Measurements from ENCODE around the gene SYNM.

The SYNM gene

GRCh38 chr15:99157456-99157855 is 52.6 kb downstream of the SYNM start:
- H3K36me3 ChIP-seq (ENCODE audit: control insufficient read depth, low read length) = no peaks in the 10 kb centered on the region
- H3F3A ChIP-seq (ENCODE audit: control insufficient read depth, insufficient read depth) = no peaks in the 10 kb centered on the region
- TF ChIP-seq, protein P1, sequence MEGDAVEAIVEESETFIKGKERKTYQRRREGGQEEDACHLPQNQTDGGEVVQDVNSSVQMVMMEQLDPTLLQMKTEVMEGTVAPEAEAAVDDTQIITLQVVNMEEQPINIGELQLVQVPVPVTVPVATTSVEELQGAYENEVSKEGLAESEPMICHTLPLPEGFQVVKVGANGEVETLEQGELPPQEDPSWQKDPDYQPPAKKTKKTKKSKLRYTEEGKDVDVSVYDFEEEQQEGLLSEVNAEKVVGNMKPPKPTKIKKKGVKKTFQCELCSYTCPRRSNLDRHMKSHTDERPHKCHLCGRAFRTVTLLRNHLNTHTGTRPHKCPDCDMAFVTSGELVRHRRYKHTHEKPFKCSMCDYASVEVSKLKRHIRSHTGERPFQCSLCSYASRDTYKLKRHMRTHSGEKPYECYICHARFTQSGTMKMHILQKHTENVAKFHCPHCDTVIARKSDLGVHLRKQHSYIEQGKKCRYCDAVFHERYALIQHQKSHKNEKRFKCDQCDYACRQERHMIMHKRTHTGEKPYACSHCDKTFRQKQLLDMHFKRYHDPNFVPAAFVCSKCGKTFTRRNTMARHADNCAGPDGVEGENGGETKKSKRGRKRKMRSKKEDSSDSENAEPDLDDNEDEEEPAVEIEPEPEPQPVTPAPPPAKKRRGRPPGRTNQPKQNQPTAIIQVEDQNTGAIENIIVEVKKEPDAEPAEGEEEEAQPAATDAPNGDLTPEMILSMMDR (IDR thresholded peaks at IDR 0.05; ENCODE audit: low read depth, low read length, poor library complexity, severe bottlenecking) = no peak
- H3K79me2 ChIP-seq (ENCODE audit: control insufficient read depth, low read length) = no peaks in the 10 kb centered on the region
- H4K20me1 ChIP-seq (ENCODE audit: control insufficient read depth, insufficient read depth, low read depth, low read length) = no peaks in the 10 kb centered on the region
- H3K27me3 ChIP-seq (ENCODE audit: control insufficient read depth, low read length) = no peaks in the 10 kb centered on the region
- H3K4me3 ChIP-seq (ENCODE audit: low read length) = no peak overlapping the region
- H3K27ac ChIP-seq (ENCODE audit: low read depth, low read length) = no peak overlapping the region
- H3K4me2 ChIP-seq (ENCODE audit: low read length) = no peak overlapping the region
- no peaks in the 10 kb centered on the region for H3K4me1 ChIP-seq (ENCODE audit: control insufficient read depth, low read length)
- H3K9me3 ChIP-seq (ENCODE audit: control insufficient read depth, insufficient read depth, low read length) = no peaks in the 10 kb centered on the region
- H3K9me2 ChIP-seq (replicated peaks; ENCODE audit: control insufficient read depth, low read length) = no peaks in the 10 kb centered on the region

GRCh38 chr15:99158626-99159412 is 53.9 kb downstream of the SYNM start:
- no peak overlapping the region for H3K4me2 ChIP-seq (ENCODE audit: low read length)
- H3K27me3 ChIP-seq (ENCODE audit: control insufficient read depth, low read length) = no peaks in the 10 kb centered on the region
- no peaks in the 10 kb centered on the region for H4K20me1 ChIP-seq (ENCODE audit: control insufficient read depth, insufficient read depth, low read depth, low read length)
- H3K79me2 ChIP-seq (ENCODE audit: control insufficient read depth, low read length) = no peaks in the 10 kb centered on the region
- no peak overlapping the region for H3K27ac ChIP-seq (ENCODE audit: low read depth, low read length)
- H3K9me2 ChIP-seq (replicated peaks; ENCODE audit: control insufficient read depth, low read length) = no peaks in the 10 kb centered on the region
- TF ChIP-seq, protein P1 (IDR thresholded peaks at IDR 0.05; ENCODE audit: low read depth, low read length, poor library complexity, severe bottlenecking) = no peak
- TF ChIP-seq EZH2phosphoT487 (IDR thresholded peaks at IDR 0.05; ENCODE audit: borderline replicate concordance, low read length) = no peak
- no peaks in the 10 kb centered on the region for H3K4me1 ChIP-seq (ENCODE audit: control insufficient read depth, low read length)
- no peaks in the 10 kb centered on the region for H3K36me3 ChIP-seq (ENCODE audit: control insufficient read depth, low read length)
- H3K9me3 ChIP-seq (ENCODE audit: control insufficient read depth, insufficient read depth, low read length) = no peaks in the 10 kb centered on the region
- no peaks in the 10 kb centered on the region for H3F3A ChIP-seq (ENCODE audit: control insufficient read depth, insufficient read depth)
- H3K4me3 ChIP-seq (ENCODE audit: low read length) = no peak overlapping the region

DNA sequence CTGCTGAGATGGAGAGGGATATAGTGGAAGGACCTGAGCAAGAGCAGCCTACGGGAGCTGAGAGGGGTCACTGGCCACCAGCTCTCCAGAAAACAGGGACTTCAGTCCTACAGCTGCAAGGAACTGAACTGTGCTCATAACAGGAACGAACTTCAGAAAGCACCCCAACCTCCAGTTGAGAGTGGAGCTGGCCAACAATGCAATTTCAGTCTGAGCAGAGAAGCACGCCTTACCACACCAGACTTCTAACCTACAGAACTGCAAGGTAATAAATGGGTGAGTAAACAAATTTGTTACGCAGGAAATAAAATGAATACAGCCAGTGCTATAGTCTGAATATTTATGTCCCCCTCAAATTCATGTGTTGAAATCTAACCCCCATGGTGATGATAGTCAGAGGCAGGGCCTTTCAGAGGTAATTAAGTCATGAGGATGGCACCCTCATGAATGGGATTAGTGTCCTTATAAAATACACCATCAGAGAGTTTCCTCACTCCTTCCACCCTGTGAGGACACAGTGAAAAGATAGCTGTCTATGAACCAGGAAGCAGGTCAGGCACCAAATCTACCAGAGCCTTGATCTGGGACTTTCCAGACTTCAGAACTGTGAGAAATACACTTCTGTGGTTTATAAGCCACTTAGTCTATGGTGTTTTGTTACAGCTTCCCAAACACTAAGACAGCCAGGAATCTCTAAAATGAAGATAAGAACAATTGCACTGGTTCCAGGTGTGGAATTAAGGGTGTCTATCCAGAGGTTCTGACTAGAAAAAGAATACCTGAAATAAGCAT is 58.6 kb downstream of the SYNM start:
- TF ChIP-seq, protein P1 (IDR thresholded peaks at IDR 0.05; ENCODE audit: low read depth, low read length, poor library complexity, severe bottlenecking) = no peak
- TF ChIP-seq EZH2phosphoT487 (IDR thresholded peaks at IDR 0.05; ENCODE audit: borderline replicate concordance, low read length) = no peak
- no peaks in the 10 kb centered on the region for H4K20me1 ChIP-seq (ENCODE audit: control insufficient read depth, insufficient read depth, low read depth, low read length)
- no peaks in the 10 kb centered on the region for H3F3A ChIP-seq (ENCODE audit: control insufficient read depth, insufficient read depth)
- H3K9me2 ChIP-seq (replicated peaks; ENCODE audit: control insufficient read depth, low read length) = no peaks in the 10 kb centered on the region
- no peak overlapping the region for H3K27ac ChIP-seq (ENCODE audit: low read depth, low read length)
- H3K4me3 ChIP-seq (ENCODE audit: low read length) = no peak overlapping the region
- H3K36me3 ChIP-seq (ENCODE audit: control insufficient read depth, low read length) = no peaks in the 10 kb centered on the region
- no peaks in the 10 kb centered on the region for H3K79me2 ChIP-seq (ENCODE audit: control insufficient read depth, low read length)
- no peaks in the 10 kb centered on the region for H3K9me3 ChIP-seq (ENCODE audit: control insufficient read depth, insufficient read depth, low read length)
- H3K27me3 ChIP-seq (ENCODE audit: control insufficient read depth, low read length) = no peaks in the 10 kb centered on the region
- H3K4me2 ChIP-seq (ENCODE audit: low read length) = no peak overlapping the region
- peaks cover 6% of the 10 kb centered on the region; the same call in 1 of the 2 replicates for H3K4me1 ChIP-seq (ENCODE audit: control insufficient read depth, low read length)
